ENCODE results near the gene SMAD6. TPM values are rescaled to one million over a fixed set of nuclear protein-coding genes. Genes with fewer than 3 reads are reported as not detected.
A peak's percentile ranks its signal among the peaks of the same experiment; 100 is the strongest.

SMAD6 gene
- polyA plus RNA-seq, 3 donors: 25.6 to 41.7 (median 39.7) TPM

- peak in 7 of 11 donors; percentile 63 to 85 (median 78) for DNase-seq (ENCODE audit: extremely low read depth in 1 of 11, low read depth in 9 of 11, low spot score in 4 of 11)
These were observed 27.4 kb downstream of the SMAD6 start for GRCh38 chr15:66729331-66729951.

GRCh38 chr15:66730168-66731021 is 28.4 kb downstream of the SMAD6 start:
- no peak for DNase-seq (ENCODE audit: extremely low read depth in 1 of 11, low read depth in 9 of 11, low spot score in 4 of 11)

GRCh38 chr15:66733976-66734375 is 31.9 kb downstream of the SMAD6 start:
- DNase-seq (ENCODE audit: extremely low read depth in 1 of 11, low read depth in 9 of 11, low spot score in 4 of 11): no peak

GRCh38 chr15:66734961-66735908 is 33.2 kb downstream of the SMAD6 start:
- no peak for DNase-seq (ENCODE audit: extremely low read depth in 1 of 11, low read depth in 9 of 11, low spot score in 4 of 11)

- DNase-seq (ENCODE audit: extremely low read depth in 1 of 11, low read depth in 9 of 11, low spot score in 4 of 11): no peak
These were observed 33.9 kb downstream of the SMAD6 start for GRCh38 chr15:66735909-66736305.

- no peak for DNase-seq (ENCODE audit: extremely low read depth in 1 of 11, low read depth in 9 of 11, low spot score in 4 of 11)
These were observed 35.4 kb downstream of the SMAD6 start for GRCh38 chr15:66737243-66738010.

GRCh38 chr15:66738116-66738515 is 36.1 kb downstream of the SMAD6 start:
- DNase-seq (ENCODE audit: extremely low read depth in 1 of 11, low read depth in 9 of 11, low spot score in 4 of 11): no peak

- DNase-seq (ENCODE audit: extremely low read depth in 1 of 11, low read depth in 9 of 11, low spot score in 4 of 11): no peak
These were observed 36.6 kb downstream of the SMAD6 start for GRCh38 chr15:66738595-66738994.

- DNase-seq (ENCODE audit: extremely low read depth in 1 of 11, low read depth in 9 of 11, low spot score in 4 of 11): no peak
These were observed 37.3 kb downstream of the SMAD6 start for GRCh38 chr15:66739287-66739686.

- DNase-seq (ENCODE audit: extremely low read depth in 1 of 11, low read depth in 9 of 11, low spot score in 4 of 11): peak in 3 of 11 donors; percentile 49 to 72 (median 61)
These were observed 38.8 kb downstream of the SMAD6 start for GRCh38 chr15:66740802-66741201.

GRCh38 chr15:66741646-66742045 is 39.6 kb downstream of the SMAD6 start:
- DNase-seq (ENCODE audit: extremely low read depth in 1 of 11, low read depth in 9 of 11, low spot score in 4 of 11): no peak

GRCh38 chr15:66742286-66742685 is 40.2 kb downstream of the SMAD6 start:
- DNase-seq (ENCODE audit: extremely low read depth in 1 of 11, low read depth in 9 of 11, low spot score in 4 of 11): no peak

GRCh38 chr15:66743204-66743603 is 41.2 kb downstream of the SMAD6 start:
- DNase-seq (ENCODE audit: extremely low read depth in 1 of 11, low read depth in 9 of 11, low spot score in 4 of 11): no peak

- DNase-seq (ENCODE audit: extremely low read depth in 1 of 11, low read depth in 9 of 11, low spot score in 4 of 11): no peak
These were observed 41.9 kb downstream of the SMAD6 start for GRCh38 chr15:66743703-66744536.

- DNase-seq (ENCODE audit: extremely low read depth in 1 of 11, low read depth in 9 of 11, low spot score in 4 of 11): no peak
These were observed 42.7 kb downstream of the SMAD6 start for GRCh38 chr15:66744610-66745279.

- DNase-seq (ENCODE audit: extremely low read depth in 1 of 11, low read depth in 9 of 11, low spot score in 4 of 11): no peak
These were observed 43.6 kb downstream of the SMAD6 start for GRCh38 chr15:66745530-66746230.

GRCh38 chr15:66746231-66746605 is 44.2 kb downstream of the SMAD6 start:
- DNase-seq (ENCODE audit: extremely low read depth in 1 of 11, low read depth in 9 of 11, low spot score in 4 of 11): no peak

Data from renal cortex interstitium (tissue), 11 donors.